HEK293 (cell line): ENCODE data around the gene FAM174A.

Source experiments
- CTCF ChIA-PET: fragments of 350-600 bp; formaldehyde crosslinking; extraction: SDS; loops from one replicate; lab custom pipeline; 2021; ENCODE audit warnings: antibody characterized with exemption; lab: Yijun Ruan, JAX
- POLR2A ChIA-PET: fragments of 300-600 bp; formaldehyde crosslinking; extraction: SDS; loops from one replicate; lab custom pipeline; 2020; ENCODE audit warnings: antibody characterized with exemption, inconsistent platforms; lab: Yijun Ruan, JAX
- H3K27ac ChIP-seq: fragments of 200-500 bp; sonication (Bioruptor generic); 2 replicates; pipeline ENCODE4 v1.5.1; 2014; ENCODE audit warnings: low read depth, low read length, control low read depth, inconsistent platforms; ENCODE audit errors: extremely low read depth
- H3K36me3 ChIP-seq, 2 experiments: fragments of 200-500 bp in 1 of 2; sonication (Bioruptor generic) in 1 of 2; 1 replicate in 1 of 2; 2 replicates in 1 of 2; pipeline ENCODE4 v1.5.1; 2014 to 2017; ENCODE audit warnings: inconsistent platforms in 2 of 2, low read length in 2 of 2; ENCODE audit not compliant: control insufficient read depth in 2 of 2, insufficient read depth in 1 of 2
- H3K4me1 ChIP-seq: fragments of 200-500 bp; sonication (Bioruptor generic); 2 replicates; pipeline ENCODE4 v1.5.1; 2014; ENCODE audit warnings: mild to moderate bottlenecking, low read length, inconsistent platforms; ENCODE audit not compliant: control insufficient read depth, insufficient read depth
- H3K4me3 ChIP-seq: 2 replicates; pipeline ENCODE4 v1.5.1; 2011; ENCODE audit warnings: low read depth, mild to moderate bottlenecking, control low read depth, low read length, moderate library complexity
- H3K9me3 ChIP-seq: fragments of 200-500 bp; sonication (Bioruptor generic); 2 replicates; pipeline ENCODE4 v1.5.1; 2014; ENCODE audit warnings: low read depth, low read length, inconsistent platforms; ENCODE audit not compliant: control insufficient read depth, insufficient read depth
- BCL6B ChIP-seq: fragments of 450-650 bp; formaldehyde crosslinking; IDR thresholded peaks from 2 replicates; pipeline ENCODE4 v1.5.1; 2017; ENCODE audit warnings: missing biosample characterization, missing genetic modification characterization
- GLI4 ChIP-seq: fragments of 450-650 bp; formaldehyde crosslinking; IDR thresholded peaks from 2 replicates; pipeline ENCODE4 v1.5.1; 2016; ENCODE audit warnings: missing biosample characterization, missing genetic modification characterization
- PRDM2 ChIP-seq: fragments of 450-650 bp; formaldehyde crosslinking; IDR thresholded peaks from 2 replicates; pipeline ENCODE4 v1.5.1; 2016; ENCODE audit warnings: missing biosample characterization, missing genetic modification characterization, borderline replicate concordance
- SP2 ChIP-seq: fragments of 450-650 bp; formaldehyde crosslinking; IDR thresholded peaks from 2 replicates; pipeline ENCODE4 v1.5.1; 2016; ENCODE audit warnings: missing biosample characterization, missing genetic modification characterization
- SP3 ChIP-seq: fragments of 450-650 bp; formaldehyde crosslinking; IDR thresholded peaks from 2 replicates; pipeline ENCODE4 v1.5.1; 2016; ENCODE audit warnings: missing biosample characterization, missing genetic modification characterization
- ZBTB7A ChIP-seq: fragments of 450-650 bp; formaldehyde crosslinking; IDR thresholded peaks from 2 replicates; pipeline ENCODE4 v1.5.1; 2016; ENCODE audit warnings: low read depth, missing biosample characterization, missing genetic modification characterization
- ZNF132 ChIP-seq: fragments of 450-650 bp; formaldehyde crosslinking; IDR thresholded peaks from 2 replicates; pipeline ENCODE4 v1.5.1; 2017; ENCODE audit warnings: missing biosample characterization, missing genetic modification characterization, borderline replicate concordance
- ZNF155 ChIP-seq: fragments of 450-650 bp; formaldehyde crosslinking; IDR thresholded peaks from 2 replicates; pipeline ENCODE4 v1.5.1; 2016; ENCODE audit warnings: missing biosample characterization, missing genetic modification characterization
- ZNF223 ChIP-seq: fragments of 450-650 bp; formaldehyde crosslinking; IDR thresholded peaks from 2 replicates; pipeline ENCODE4 v1.5.1; 2016; ENCODE audit warnings: missing biosample characterization, missing genetic modification characterization
- ZNF23 ChIP-seq: fragments of 450-650 bp; formaldehyde crosslinking; IDR thresholded peaks from 2 replicates; pipeline ENCODE4 v1.5.1; 2016; ENCODE audit warnings: missing biosample characterization, missing genetic modification characterization, borderline replicate concordance
- ZNF24 ChIP-seq: fragments of 450-650 bp; formaldehyde crosslinking; IDR thresholded peaks from 2 replicates; pipeline ENCODE4 v1.5.1; 2016; ENCODE audit warnings: missing biosample characterization, missing genetic modification characterization
- ZNF596 ChIP-seq: fragments of 450-650 bp; IDR thresholded peaks from 2 replicates; pipeline ENCODE4 v1.5.0; 2018; ENCODE audit warnings: missing biosample characterization, mild to moderate bottlenecking, missing genetic modification characterization, moderate library complexity
- ZNF623 ChIP-seq: fragments of 450-650 bp; formaldehyde crosslinking; IDR thresholded peaks from 2 replicates; pipeline ENCODE4 v1.5.1; 2016; ENCODE audit warnings: missing biosample characterization, missing genetic modification characterization
- ZNF654 ChIP-seq: fragments of 450-650 bp; formaldehyde crosslinking; IDR thresholded peaks from 2 replicates; pipeline ENCODE4 v1.5.1; 2016; ENCODE audit warnings: low read depth, missing biosample characterization, missing genetic modification characterization
- ZNF677 ChIP-seq: fragments of 450-650 bp; IDR thresholded peaks from 2 replicates; pipeline ENCODE4 v1.5.0; 2018; ENCODE audit warnings: missing biosample characterization, mild to moderate bottlenecking, missing genetic modification characterization, moderate library complexity
- ZNF776 ChIP-seq: fragments of 450-650 bp; formaldehyde crosslinking; IDR thresholded peaks from 2 replicates; pipeline ENCODE4 v1.5.0; 2017; ENCODE audit warnings: missing biosample characterization, missing genetic modification characterization, borderline replicate concordance
- TF ChIP-seq, protein P1 (sequence below): fragments of 450-650 bp; IDR thresholded peaks from 2 replicates; pipeline ENCODE4 v1.5.1; 2018; ENCODE audit warnings: missing biosample characterization, mild to moderate bottlenecking, missing genetic modification characterization
- TF ChIP-seq, protein P2 (sequence below): fragments of 450-650 bp; formaldehyde crosslinking; IDR thresholded peaks from 2 replicates; pipeline ENCODE4 v1.5.1; 2016; ENCODE audit warnings: missing biosample characterization, missing genetic modification characterization
- TF ChIP-seq, protein P3 (sequence below): fragments of 450-650 bp; formaldehyde crosslinking; IDR thresholded peaks from 2 replicates; pipeline ENCODE4 v1.5.1; 2016; ENCODE audit warnings: missing biosample characterization, missing genetic modification characterization, low read depth
- TF ChIP-seq, protein P4 (sequence below): fragments of 450-650 bp; formaldehyde crosslinking; IDR thresholded peaks from 2 replicates; pipeline ENCODE4 v1.5.1; 2016; ENCODE audit warnings: missing biosample characterization, missing genetic modification characterization

Gene FAM174A

GRCh38 chr5:100576217-100576751, 41.1 kb downstream of the FAM174A start:
- ChIA-PET CTCF (interaction anchor here (0.6 to 1.1 kb wide), 3 partner anchors 8 to 19 kb away, joined by 3 to 4 read pairs (median 3); no protein-coding TSS in a partner anchor), POLR2A (no interaction called here)
- no peaks in the 10 kb centered on the region for H3K9me3 ChIP-seq
- no peaks in the 10 kb centered on the region for H3K4me1 ChIP-seq
- H3K4me3 ChIP-seq, result no peak overlapping the region
- TF ChIP-seq ZNF677 (tag by site-specific recombination) (no peak), ZNF776 (tag by site-specific recombination) (no peak), GLI4 (no peak), SP2 (no peak), ZNF596 (no peak), SP3 (tag by site-specific recombination) (no peak), PRDM2 (no peak), ZNF23 (tag by site-specific recombination) (no peak), ZNF623 (tag by site-specific recombination) (no peak), BCL6B (tag by site-specific recombination) (no peak), ZNF132 (no peak), ZNF654 (tag by site-specific recombination) (no peak), ZNF223 (no peak), ZNF155 (tag by site-specific recombination) (no peak), ZBTB7A (tag by site-specific recombination) (no peak), ZNF24 (no peak)
- TF ChIP-seq, protein P1, sequence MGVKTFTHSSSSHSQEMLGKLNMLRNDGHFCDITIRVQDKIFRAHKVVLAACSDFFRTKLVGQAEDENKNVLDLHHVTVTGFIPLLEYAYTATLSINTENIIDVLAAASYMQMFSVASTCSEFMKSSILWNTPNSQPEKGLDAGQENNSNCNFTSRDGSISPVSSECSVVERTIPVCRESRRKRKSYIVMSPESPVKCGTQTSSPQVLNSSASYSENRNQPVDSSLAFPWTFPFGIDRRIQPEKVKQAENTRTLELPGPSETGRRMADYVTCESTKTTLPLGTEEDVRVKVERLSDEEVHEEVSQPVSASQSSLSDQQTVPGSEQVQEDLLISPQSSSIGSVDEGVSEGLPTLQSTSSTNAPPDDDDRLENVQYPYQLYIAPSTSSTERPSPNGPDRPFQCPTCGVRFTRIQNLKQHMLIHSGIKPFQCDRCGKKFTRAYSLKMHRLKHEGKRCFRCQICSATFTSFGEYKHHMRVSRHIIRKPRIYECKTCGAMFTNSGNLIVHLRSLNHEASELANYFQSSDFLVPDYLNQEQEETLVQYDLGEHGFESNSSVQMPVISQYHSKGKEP (tag by site-specific recombination), result no peak
- TF ChIP-seq, protein P2, sequence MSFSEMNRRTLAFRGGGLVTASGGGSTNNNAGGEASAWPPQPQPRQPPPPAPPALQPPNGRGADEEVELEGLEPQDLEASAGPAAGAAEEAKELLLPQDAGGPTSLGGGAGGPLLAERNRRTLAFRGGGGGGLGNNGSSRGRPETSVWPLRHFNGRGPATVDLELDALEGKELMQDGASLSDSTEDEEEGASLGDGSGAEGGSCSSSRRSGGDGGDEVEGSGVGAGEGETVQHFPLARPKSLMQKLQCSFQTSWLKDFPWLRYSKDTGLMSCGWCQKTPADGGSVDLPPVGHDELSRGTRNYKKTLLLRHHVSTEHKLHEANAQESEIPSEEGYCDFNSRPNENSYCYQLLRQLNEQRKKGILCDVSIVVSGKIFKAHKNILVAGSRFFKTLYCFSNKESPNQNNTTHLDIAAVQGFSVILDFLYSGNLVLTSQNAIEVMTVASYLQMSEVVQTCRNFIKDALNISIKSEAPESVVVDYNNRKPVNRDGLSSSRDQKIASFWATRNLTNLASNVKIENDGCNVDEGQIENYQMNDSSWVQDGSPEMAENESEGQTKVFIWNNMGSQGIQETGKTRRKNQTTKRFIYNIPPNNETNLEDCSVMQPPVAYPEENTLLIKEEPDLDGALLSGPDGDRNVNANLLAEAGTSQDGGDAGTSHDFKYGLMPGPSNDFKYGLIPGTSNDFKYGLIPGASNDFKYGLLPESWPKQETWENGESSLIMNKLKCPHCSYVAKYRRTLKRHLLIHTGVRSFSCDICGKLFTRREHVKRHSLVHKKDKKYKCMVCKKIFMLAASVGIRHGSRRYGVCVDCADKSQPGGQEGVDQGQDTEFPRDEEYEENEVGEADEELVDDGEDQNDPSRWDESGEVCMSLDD, result no peak
- TF ChIP-seq, protein P3, sequence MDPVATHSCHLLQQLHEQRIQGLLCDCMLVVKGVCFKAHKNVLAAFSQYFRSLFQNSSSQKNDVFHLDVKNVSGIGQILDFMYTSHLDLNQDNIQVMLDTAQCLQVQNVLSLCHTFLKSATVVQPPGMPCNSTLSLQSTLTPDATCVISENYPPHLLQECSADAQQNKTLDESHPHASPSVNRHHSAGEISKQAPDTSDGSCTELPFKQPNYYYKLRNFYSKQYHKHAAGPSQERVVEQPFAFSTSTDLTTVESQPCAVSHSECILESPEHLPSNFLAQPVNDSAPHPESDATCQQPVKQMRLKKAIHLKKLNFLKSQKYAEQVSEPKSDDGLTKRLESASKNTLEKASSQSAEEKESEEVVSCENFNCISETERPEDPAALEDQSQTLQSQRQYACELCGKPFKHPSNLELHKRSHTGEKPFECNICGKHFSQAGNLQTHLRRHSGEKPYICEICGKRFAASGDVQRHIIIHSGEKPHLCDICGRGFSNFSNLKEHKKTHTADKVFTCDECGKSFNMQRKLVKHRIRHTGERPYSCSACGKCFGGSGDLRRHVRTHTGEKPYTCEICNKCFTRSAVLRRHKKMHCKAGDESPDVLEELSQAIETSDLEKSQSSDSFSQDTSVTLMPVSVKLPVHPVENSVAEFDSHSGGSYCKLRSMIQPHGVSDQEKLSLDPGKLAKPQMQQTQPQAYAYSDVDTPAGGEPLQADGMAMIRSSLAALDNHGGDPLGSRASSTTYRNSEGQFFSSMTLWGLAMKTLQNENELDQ (tag by site-specific recombination), result no peak
- TF ChIP-seq, protein P4, sequence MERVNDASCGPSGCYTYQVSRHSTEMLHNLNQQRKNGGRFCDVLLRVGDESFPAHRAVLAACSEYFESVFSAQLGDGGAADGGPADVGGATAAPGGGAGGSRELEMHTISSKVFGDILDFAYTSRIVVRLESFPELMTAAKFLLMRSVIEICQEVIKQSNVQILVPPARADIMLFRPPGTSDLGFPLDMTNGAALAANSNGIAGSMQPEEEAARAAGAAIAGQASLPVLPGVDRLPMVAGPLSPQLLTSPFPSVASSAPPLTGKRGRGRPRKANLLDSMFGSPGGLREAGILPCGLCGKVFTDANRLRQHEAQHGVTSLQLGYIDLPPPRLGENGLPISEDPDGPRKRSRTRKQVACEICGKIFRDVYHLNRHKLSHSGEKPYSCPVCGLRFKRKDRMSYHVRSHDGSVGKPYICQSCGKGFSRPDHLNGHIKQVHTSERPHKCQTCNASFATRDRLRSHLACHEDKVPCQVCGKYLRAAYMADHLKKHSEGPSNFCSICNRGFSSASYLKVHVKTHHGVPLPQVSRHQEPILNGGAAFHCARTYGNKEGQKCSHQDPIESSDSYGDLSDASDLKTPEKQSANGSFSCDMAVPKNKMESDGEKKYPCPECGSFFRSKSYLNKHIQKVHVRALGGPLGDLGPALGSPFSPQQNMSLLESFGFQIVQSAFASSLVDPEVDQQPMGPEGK (tag by site-specific recombination), result no peak
- H3K36me3 ChIP-seq, result no peaks in the 10 kb centered on the region
- H3K27ac ChIP-seq, result no peak overlapping the region
